Stomach (tissue), 9 donors: ENCODE data around the gene SUSD4. TPM values are rescaled to one million over a fixed set of nuclear protein-coding genes. Genes with fewer than 3 reads are reported as not detected.
"Not testable (repeated sequence)": the region's sequence is repeated elsewhere in the genome, so short reads cannot be mapped to it uniquely, and the experiment has no call there.

ENCODE experiments used
- DNase-seq, 2 donors: peaks; one replicate each; pipeline versions ENCODE4 v3.0.0 to v3.0.0-alpha.2; 2013 to 2019
- H3K27ac ChIP-seq, 5 donors: fragments of 200-600 bp in 4 of 5; sonication (generic) in 4 of 5; one replicate each; pipeline ENCODE4 v1.5.1; 2013 to 2019; ENCODE audit warnings: mild to moderate bottlenecking in 1 of 5, moderate library complexity in 1 of 5
- H3K27me3 ChIP-seq, 3 donors: fragments of 200-600 bp; sonication (generic); one replicate each; pipeline ENCODE4 v1.5.1; 2017 to 2019; ENCODE audit warnings: mixed run types in 1 of 3
- H3K36me3 ChIP-seq, 4 donors: fragments of 200-600 bp; sonication (generic); 1 replicate in 3 of 4; 2 replicates in 1 of 4; pipeline ENCODE4 v1.5.1; 2016 to 2019
- H3K4me1 ChIP-seq, 4 donors: fragments of 200-600 bp; sonication (generic); one replicate each; pipeline ENCODE4 v1.5.1; 2016 to 2019
- H3K4me3 ChIP-seq, 4 donors: fragments of 200-600 bp; sonication (generic) in 3 of 4; one replicate each; pipeline ENCODE4 v1.5.1; 2016 to 2019; ENCODE audit warnings: mild to moderate bottlenecking in 1 of 4
- H3K9me3 ChIP-seq, 4 donors: fragments of 200-600 bp; sonication (generic); one replicate each; pipeline ENCODE4 v1.5.1; 2016 to 2019
- EP300 ChIP-seq: sonication (generic); formaldehyde crosslinking; IDR thresholded peaks from one replicate; pipeline ENCODE4 v1.6.1; 2017; ENCODE audit warnings: antibody characterized with exemption
- POLR2A ChIP-seq, 4 donors: fragments of 450-650 bp; IDR thresholded peaks; one replicate each; pipeline ENCODE4 v1.6.1; 2016; ENCODE audit warnings: antibody characterized with exemption in 4 of 4, control low read depth in 2 of 4, mild to moderate bottlenecking in 1 of 4, moderate library complexity in 1 of 4
- POLR2AphosphoS5 ChIP-seq, 3 donors: sonication (generic); formaldehyde crosslinking; IDR thresholded peaks; one replicate each; pipeline ENCODE4 v1.6.1; 2016; ENCODE audit warnings: antibody characterized with exemption in 3 of 3
- WGBS, 5 donors: extraction: QIAGEN DNeasy Blood & Tissue Kit in 3 of 5; methylation state at CpG; one replicate each; pipeline versions ENCODE4 v1.1.5 to v1.1.7; 2013 to 2018; 5-methylcytosine and 5-hydroxymethylcytosine counted together
- intact Hi-C: fragments of 100-400 bp; cut with DNase I; formaldehyde crosslinking; loops from one replicate; pipeline ENCODE4 v1.15.1; 2023; ENCODE audit warnings: low total_unique reads
- polyA plus RNA-seq, 3 donors: library from polyadenylated mRNA; stranded (reverse); fragments of 200-250 nt; gene quantifications; one replicate each; pipeline ENCODE4 v1.2.3, GENCODE V29; 2013
- total RNA-seq, 5 donors: library from RNA; depleted of rRNA; stranded (reverse); fragments of >200 nt; gene quantifications; one replicate each; pipeline versions ENCODE4 v1.1.0 to v1.2.3, GENCODE V29; 2014 to 2016
- TF ChIP-seq, protein P1 (sequence below), 7 experiments: fragments of 450-650 bp in 4 of 7; fragments of 200-600 bp in 3 of 7; sonication (generic) in 3 of 7; IDR thresholded peaks; one replicate each; pipeline ENCODE4 v1.5.1; 2016 to 2019; ENCODE audit warnings: antibody characterized with exemption in 7 of 7, control low read depth in 2 of 7, mild to moderate bottlenecking in 1 of 7
- donor health status: healthy with polysubstance abuse.
- donor health status: Bipolar disorder and iron deficiency.
- donor health status: healthy.

Gene SUSD4
- total and polyA plus RNA-seq, 8 donors, result 5.5 to 35.6 (median 8.1) TPM; not detected in 1

DNA sequence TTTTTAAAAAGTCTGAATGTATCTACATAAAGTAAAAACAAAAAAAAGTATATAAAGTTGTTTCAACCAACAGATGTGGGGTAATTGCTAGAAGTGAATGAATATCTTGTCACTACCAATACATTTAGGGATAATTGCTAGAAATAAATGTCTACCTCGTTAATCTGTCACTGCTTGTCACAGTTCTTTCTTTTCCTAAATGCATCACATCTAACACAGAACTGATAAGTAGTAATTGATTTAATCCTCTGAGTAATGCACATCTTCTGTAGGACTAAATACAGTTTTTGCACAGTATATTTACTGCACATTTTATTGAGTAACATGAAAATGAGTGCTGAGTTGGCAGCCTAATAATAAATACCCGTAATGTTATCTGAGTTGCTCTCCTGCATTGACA is 72.2 kb downstream of the SUSD4 start:
- no peaks in the 10 kb centered on the region for H3K4me1 ChIP-seq
- no peak overlapping the region for H3K4me3 ChIP-seq
- H3K27me3 ChIP-seq, result no peaks in the 10 kb centered on the region
- no peaks in the 10 kb centered on the region for H3K9me3 ChIP-seq
- no peak for DNase-seq
- TF ChIP-seq POLR2AphosphoS5 (IDR thresholded peaks at IDR 0.05) (no peak), POLR2A (IDR thresholded peaks at IDR 0.05) (no peak), EP300 (no peak)
- TF ChIP-seq, protein P1, sequence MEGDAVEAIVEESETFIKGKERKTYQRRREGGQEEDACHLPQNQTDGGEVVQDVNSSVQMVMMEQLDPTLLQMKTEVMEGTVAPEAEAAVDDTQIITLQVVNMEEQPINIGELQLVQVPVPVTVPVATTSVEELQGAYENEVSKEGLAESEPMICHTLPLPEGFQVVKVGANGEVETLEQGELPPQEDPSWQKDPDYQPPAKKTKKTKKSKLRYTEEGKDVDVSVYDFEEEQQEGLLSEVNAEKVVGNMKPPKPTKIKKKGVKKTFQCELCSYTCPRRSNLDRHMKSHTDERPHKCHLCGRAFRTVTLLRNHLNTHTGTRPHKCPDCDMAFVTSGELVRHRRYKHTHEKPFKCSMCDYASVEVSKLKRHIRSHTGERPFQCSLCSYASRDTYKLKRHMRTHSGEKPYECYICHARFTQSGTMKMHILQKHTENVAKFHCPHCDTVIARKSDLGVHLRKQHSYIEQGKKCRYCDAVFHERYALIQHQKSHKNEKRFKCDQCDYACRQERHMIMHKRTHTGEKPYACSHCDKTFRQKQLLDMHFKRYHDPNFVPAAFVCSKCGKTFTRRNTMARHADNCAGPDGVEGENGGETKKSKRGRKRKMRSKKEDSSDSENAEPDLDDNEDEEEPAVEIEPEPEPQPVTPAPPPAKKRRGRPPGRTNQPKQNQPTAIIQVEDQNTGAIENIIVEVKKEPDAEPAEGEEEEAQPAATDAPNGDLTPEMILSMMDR (IDR thresholded peaks at IDR 0.05), result no peak
- 63 to 79% (median 64%) methylated on average over 2 of the region's 2 CpGs for WGBS, 5 donors
- no peak overlapping the region for H3K27ac ChIP-seq
- no peaks in the 10 kb centered on the region for H3K36me3 ChIP-seq
- intact Hi-C loops, result no loop called here

DNA sequence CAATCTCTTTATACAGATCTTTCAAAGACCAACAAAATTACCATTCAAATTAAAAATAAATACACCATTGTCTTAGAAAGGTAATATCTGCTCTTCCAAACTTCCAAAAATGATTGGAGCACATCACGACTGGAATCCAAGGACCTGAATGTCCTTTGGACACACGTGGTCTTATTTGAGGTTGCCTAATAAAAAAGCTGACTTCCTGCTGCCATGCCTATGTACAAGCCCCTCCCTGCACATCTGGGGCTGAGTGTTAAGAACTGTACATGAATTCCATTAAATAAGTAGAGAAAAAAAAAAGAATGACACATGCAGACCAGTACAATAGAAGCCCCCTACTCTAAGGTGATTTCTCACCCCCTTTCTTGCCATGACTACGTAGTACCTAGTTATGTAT is 73.6 kb downstream of the SUSD4 start:
- no peak overlapping the region for H3K27ac ChIP-seq
- no peak for DNase-seq
- WGBS, 5 donors, result 56 to 65% (median 63%) methylated on average over 3 of the region's 3 CpGs
- H3K4me1 ChIP-seq, result no peaks in the 10 kb centered on the region
- H3K4me3 ChIP-seq, result no peak overlapping the region
- intact Hi-C loops, result no loop called here
- TF ChIP-seq POLR2A (IDR thresholded peaks at IDR 0.05) (no peak), POLR2AphosphoS5 (IDR thresholded peaks at IDR 0.05) (no peak), EP300 (no peak)
- TF ChIP-seq, protein P1 (IDR thresholded peaks at IDR 0.05), result no peak
- no peaks in the 10 kb centered on the region for H3K36me3 ChIP-seq
- no peaks in the 10 kb centered on the region for H3K27me3 ChIP-seq
- H3K9me3 ChIP-seq, result no peaks in the 10 kb centered on the region

DNA sequence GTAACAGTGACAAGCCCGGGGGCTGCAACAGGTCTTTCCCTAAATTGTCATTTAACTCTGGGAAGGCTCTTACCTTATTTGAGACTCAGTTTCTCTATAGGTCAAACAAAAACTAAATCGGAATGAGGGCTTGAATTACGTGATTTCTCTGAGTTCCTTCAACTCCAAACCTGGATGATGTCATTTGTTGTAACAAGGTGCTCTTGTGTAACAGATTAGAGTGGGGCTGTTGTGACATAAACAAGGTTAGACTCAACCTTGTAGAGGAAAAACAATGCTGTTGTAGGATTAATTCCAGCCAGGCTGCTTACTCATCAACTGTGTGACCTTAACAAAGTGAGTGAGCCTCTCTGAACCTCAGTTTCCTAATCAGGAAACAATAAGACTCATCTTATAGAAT is 74.4 kb downstream of the SUSD4 start:
- Histone ChIP-seq H3K27ac (no peak overlapping the region), H3K9me3 (no peaks in the 10 kb centered on the region), H3K27me3 (no peaks in the 10 kb centered on the region), H3K4me3 (no peak overlapping the region), H3K36me3 (no peaks in the 10 kb centered on the region), H3K4me1 (no peaks in the 10 kb centered on the region)
- 85 to 91% (median 91%) methylated on average over 3 of the region's 3 CpGs for WGBS, 5 donors
- intact Hi-C loops, result no loop called here
- no peak for DNase-seq
- TF ChIP-seq, protein P1 (IDR thresholded peaks at IDR 0.05), result no peak
- TF ChIP-seq POLR2AphosphoS5 (IDR thresholded peaks at IDR 0.05) (no peak), EP300 (no peak), POLR2A (IDR thresholded peaks at IDR 0.05) (no peak)

DNA sequence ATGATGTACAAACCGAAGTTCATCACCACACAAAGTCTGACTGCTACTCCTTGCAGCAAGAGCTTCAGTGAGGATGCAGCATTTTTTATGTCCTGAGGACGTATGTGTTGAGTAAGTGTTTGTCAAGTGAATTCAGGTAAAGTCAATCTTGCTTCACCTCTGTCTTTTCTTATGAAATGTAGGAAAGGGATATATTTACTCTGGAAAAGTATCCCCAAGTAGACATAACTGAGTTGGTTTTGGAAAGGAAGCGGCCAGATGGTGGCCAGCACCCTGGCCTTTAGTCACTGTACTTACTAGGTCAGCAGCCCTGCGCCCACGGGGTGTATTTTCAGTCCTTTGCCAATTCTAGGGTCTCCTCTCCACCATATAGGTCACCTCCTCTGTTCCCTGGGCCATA is 75.2 kb downstream of the SUSD4 start:
- Histone ChIP-seq H3K27me3 (no peaks in the 10 kb centered on the region), H3K9me3 (no peaks in the 10 kb centered on the region), H3K36me3 (no peaks in the 10 kb centered on the region), H3K4me3 (no peak overlapping the region), H3K4me1 (no peaks in the 10 kb centered on the region), H3K27ac (no peak overlapping the region)
- DNase-seq, result no peak
- TF ChIP-seq POLR2A (IDR thresholded peaks at IDR 0.05), result no peak
- TF ChIP-seq EP300, result no peak
- WGBS, 5 donors, result 80 to 93% (median 91%) methylated on average over 5 of the region's 5 CpGs
- intact Hi-C loops, result no loop called here

DNA sequence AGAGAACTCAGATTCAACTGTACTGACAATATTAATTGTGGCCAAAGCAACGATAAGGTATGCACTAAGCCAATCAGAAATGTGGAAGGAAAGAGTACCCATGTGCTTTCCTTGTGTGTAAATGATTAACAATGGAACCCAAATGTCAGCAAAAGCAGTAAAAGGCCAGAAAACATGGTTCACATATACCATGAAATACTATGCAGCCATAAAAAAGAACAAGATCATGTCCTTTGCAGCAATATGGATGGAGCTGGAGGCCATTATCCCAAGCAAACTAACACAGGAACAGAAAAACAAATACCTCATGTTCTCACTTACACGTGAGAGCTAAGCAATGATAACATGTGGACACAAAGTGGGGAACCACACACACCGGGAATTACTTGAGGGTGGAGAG is 78.5 kb downstream of the SUSD4 start:
- Histone ChIP-seq H3K4me3 (no peak overlapping the region), H3K36me3 (no peaks in the 10 kb centered on the region), H3K27ac (no peak overlapping the region), H3K9me3 (no peaks in the 10 kb centered on the region), H3K27me3 (no peaks in the 10 kb centered on the region), H3K4me1 (no peaks in the 10 kb centered on the region)
- WGBS, 5 donors, result 93 to 97% (median 95%) methylated on average over 3 of the region's 3 CpGs
- TF ChIP-seq EP300 (no peak), POLR2AphosphoS5 (IDR thresholded peaks at IDR 0.05) (no peak), POLR2A (IDR thresholded peaks at IDR 0.05) (no peak)
- TF ChIP-seq, protein P1 (IDR thresholded peaks at IDR 0.05), result no peak
- DNase-seq, result no peak
- intact Hi-C loops, result no loop called here

DNA sequence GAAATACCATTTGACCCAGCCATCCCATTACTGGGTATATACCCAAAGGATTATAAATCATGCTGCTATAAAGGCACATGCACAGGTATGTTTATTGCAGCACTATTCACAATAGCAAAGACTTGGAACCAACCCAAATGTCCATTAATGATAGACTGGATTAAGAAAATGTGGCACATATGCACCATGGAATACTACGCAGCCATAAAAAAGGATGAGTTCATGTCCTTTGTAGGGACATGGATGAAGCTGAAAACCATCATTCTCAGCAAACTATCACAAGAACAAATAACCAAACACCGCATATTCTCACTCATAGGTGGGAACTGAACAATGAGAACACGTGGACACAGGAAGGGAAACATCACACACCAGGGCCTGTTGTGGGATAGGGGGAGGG is 80.3 kb downstream of the SUSD4 start:
- H3K9me3 ChIP-seq, H3K27ac ChIP-seq, H3K27me3 ChIP-seq, intact Hi-C loops, H3K4me3 ChIP-seq, H3K4me1 ChIP-seq, DNase-seq, H3K36me3 ChIP-seq: not testable (repeated sequence)
- WGBS, 5 donors, result 87 to 94% (median 94%) methylated on average over 3 of the region's 3 CpGs

DNA sequence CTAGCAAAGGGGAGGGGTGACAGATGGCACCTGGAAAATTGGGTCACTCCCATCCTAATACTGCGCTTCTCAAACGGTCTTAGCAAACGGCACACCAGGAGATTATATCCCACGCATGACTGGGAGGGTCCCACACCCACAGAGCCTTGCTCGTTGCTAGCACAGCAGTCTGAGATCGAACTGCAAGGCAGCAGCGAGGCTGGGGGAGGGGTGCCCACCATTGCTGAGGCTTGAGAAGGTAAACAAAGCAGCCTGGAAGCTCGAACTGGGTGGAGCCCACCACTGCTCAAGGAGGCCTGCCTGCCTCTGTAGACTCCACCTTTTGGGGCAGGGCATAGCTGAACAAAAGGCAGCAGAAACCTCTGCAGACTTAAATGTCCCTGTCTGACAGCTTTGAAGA is 85.7 kb downstream of the SUSD4 start:
- DNase-seq, H3K4me3 ChIP-seq, H3K4me1 ChIP-seq, intact Hi-C loops, H3K27me3 ChIP-seq, H3K27ac ChIP-seq, H3K36me3 ChIP-seq, H3K9me3 ChIP-seq: not testable (repeated sequence)
- 73 to 88% (median 81%) methylated on average over 7 to 8 of the region's 8 CpGs for WGBS, 5 donors
